A549 (cell line): ENCODE measurements around the gene VWA8.

ENCODE experiments used
- BHLHE40 ChIP-seq: IDR thresholded peaks from 2 replicates; pipeline ENCODE4 v1.6.1; 2012; ENCODE audit warnings: low read depth, low read length, inconsistent platforms
- CBX2 ChIP-seq: fragments of 200-600 bp; sonication (generic); IDR thresholded peaks from 2 replicates; pipeline ENCODE4 v1.6.1; 2016; ENCODE audit warnings: low read depth, mild to moderate bottlenecking, borderline replicate concordance
- CHD2 ChIP-seq: fragments of 150-350 bp; IDR thresholded peaks from 2 replicates; pipeline ENCODE4 v1.6.1; 2014; ENCODE audit warnings: low read length; ENCODE audit not compliant: partially characterized antibody
- ELK1 ChIP-seq: fragments of 150-350 bp; IDR thresholded peaks from 2 replicates; pipeline ENCODE4 v1.6.1; 2014; ENCODE audit warnings: low read depth, mild to moderate bottlenecking, low read length
- HOXB5 ChIP-seq: fragments of 250-450 bp; sonication (Bioruptor Pico); IDR thresholded peaks from 2 replicates; pipeline ENCODE4 v1.5.0; 2020; ENCODE audit warnings: mild to moderate bottlenecking, moderate library complexity
- MAX ChIP-seq: IDR thresholded peaks from 2 replicates; pipeline ENCODE4 v1.6.1; 2012
- MYC ChIP-seq: IDR thresholded peaks from 2 replicates; pipeline ENCODE4 v1.6.1; 2012; ENCODE audit warnings: mild to moderate bottlenecking, inconsistent platforms, low read length, improper control_type of control experiment, borderline replicate concordance
- RAD21 ChIP-seq, 2 experiments: fragments of >200 bp in 1 of 2; sonication (Bioruptor Twin) in 1 of 2; formaldehyde crosslinking in 1 of 2; IDR thresholded peaks in 1 of 2; conservative IDR thresholded peaks in 1 of 2; 2 replicates in 1 of 2; 3 replicates in 1 of 2; pipeline ENCODE4 v1.6.1; 2012 to 2018; ENCODE audit warnings: inconsistent platforms in 1 of 2
- RFX5 ChIP-seq: fragments of 450-650 bp; IDR thresholded peaks from 2 replicates; pipeline ENCODE4 v1.7.1; 2014; ENCODE audit warnings: antibody characterized with exemption, mild to moderate bottlenecking, moderate library complexity
- SMC3 ChIP-seq: fragments of >200 bp; sonication (Bioruptor Twin); formaldehyde crosslinking; IDR thresholded peaks from 3 replicates; pipeline ENCODE4 v1.6.1; 2018; ENCODE audit warnings: inconsistent platforms
- TF ChIP-seq, protein P1 (sequence below): fragments of >200 bp; sonication (Bioruptor Twin); formaldehyde crosslinking; IDR thresholded peaks from 3 replicates; pipeline ENCODE4 v1.5.1; 2016
- TF ChIP-seq, protein P2 (sequence below): fragments of 200-600 bp; sonication (generic); IDR thresholded peaks from 2 replicates; pipeline ENCODE4 v1.6.1; 2016; ENCODE audit warnings: antibody characterized with exemption, mild to moderate bottlenecking, moderate library complexity

GRCh38 chr13:41825691-41826090 is 135.2 kb downstream of the VWA8 start:
- TF ChIP-seq, protein P1, sequence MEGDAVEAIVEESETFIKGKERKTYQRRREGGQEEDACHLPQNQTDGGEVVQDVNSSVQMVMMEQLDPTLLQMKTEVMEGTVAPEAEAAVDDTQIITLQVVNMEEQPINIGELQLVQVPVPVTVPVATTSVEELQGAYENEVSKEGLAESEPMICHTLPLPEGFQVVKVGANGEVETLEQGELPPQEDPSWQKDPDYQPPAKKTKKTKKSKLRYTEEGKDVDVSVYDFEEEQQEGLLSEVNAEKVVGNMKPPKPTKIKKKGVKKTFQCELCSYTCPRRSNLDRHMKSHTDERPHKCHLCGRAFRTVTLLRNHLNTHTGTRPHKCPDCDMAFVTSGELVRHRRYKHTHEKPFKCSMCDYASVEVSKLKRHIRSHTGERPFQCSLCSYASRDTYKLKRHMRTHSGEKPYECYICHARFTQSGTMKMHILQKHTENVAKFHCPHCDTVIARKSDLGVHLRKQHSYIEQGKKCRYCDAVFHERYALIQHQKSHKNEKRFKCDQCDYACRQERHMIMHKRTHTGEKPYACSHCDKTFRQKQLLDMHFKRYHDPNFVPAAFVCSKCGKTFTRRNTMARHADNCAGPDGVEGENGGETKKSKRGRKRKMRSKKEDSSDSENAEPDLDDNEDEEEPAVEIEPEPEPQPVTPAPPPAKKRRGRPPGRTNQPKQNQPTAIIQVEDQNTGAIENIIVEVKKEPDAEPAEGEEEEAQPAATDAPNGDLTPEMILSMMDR = no peak
- TF ChIP-seq MAX (no peak), RFX5 (no peak), BHLHE40 (no peak), MYC (no peak), HOXB5 (CRISPR knock-in tag) (no peak), RAD21 (conservative IDR thresholded peaks at IDR 0.05 in 1 of 2, IDR thresholded peaks at IDR 0.05 in 1 of 2) (no peak), SMC3 (no peak), CHD2 (no peak), CBX2 (no peak), ELK1 (no peak)
- TF ChIP-seq, protein P2, sequence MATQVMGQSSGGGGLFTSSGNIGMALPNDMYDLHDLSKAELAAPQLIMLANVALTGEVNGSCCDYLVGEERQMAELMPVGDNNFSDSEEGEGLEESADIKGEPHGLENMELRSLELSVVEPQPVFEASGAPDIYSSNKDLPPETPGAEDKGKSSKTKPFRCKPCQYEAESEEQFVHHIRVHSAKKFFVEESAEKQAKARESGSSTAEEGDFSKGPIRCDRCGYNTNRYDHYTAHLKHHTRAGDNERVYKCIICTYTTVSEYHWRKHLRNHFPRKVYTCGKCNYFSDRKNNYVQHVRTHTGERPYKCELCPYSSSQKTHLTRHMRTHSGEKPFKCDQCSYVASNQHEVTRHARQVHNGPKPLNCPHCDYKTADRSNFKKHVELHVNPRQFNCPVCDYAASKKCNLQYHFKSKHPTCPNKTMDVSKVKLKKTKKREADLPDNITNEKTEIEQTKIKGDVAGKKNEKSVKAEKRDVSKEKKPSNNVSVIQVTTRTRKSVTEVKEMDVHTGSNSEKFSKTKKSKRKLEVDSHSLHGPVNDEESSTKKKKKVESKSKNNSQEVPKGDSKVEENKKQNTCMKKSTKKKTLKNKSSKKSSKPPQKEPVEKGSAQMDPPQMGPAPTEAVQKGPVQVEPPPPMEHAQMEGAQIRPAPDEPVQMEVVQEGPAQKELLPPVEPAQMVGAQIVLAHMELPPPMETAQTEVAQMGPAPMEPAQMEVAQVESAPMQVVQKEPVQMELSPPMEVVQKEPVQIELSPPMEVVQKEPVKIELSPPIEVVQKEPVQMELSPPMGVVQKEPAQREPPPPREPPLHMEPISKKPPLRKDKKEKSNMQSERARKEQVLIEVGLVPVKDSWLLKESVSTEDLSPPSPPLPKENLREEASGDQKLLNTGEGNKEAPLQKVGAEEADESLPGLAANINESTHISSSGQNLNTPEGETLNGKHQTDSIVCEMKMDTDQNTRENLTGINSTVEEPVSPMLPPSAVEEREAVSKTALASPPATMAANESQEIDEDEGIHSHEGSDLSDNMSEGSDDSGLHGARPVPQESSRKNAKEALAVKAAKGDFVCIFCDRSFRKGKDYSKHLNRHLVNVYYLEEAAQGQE = no peak
